Embryonic facial prominence (tissue), 1 donor: ENCODE measurements around the gene PERM1.
A peak's percentile ranks its signal among the peaks of the same experiment; 100 is the strongest.
"Not testable (repeated sequence)": the region's sequence is repeated elsewhere in the genome, so short reads cannot be mapped to it uniquely, and the experiment has no call there.

ENCODE experiments used
- DNase-seq: peaks from one replicate; pipeline ENCODE4 v3.0.0-alpha.2; 2016; ENCODE audit errors: extremely low spot score

PERM1 gene

GRCh38 chr1:946811-947210, 35.1 kb downstream of the PERM1 start:
- not testable (repeated sequence) for DNase-seq

DNA sequence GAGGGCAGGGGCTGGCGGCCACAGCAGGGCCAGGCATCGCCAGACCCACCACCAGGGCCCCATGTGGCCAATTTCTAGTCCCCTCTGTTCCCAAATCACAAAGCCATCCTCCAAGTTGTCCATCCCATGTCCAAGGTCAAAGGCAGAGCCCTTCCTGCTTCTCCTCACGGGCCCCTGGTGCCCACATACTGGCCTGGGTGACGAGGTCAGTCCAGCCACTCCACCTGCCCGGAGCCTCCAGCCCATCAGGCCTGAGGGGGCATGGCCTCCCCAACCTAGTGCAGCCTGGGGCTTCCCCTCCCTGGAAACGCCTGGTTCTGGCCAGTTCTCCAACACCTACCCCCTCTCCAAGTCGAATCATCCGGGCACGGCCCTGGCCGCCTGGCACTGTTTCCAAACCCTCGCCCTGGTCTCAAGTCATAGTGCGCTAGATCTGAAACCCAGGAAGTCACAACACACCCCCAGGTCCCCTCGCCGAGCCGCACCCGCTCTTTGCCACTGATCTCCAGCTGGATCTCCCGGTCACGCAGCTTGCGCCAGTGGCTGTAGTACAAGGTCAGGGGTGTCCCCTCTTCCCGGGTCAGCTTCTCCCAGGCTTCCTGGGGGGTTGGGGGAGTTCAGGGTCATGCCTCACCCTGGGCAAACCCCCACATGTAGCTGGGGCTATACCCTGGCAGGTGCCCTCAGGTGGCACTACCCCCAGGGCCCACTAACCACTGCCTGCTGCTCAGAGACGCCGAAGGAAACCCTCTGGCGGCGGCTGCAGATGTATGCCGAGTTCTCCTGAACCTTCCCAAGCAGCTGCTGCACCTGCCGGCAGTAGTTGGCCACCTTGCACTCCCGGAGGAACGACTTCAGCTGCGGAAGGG, 36.0 kb downstream of the PERM1 start:
- DNase-seq, result no peak

GRCh38 chr1:944341-945325, 37.3 kb downstream of the PERM1 start:
- DNase-seq, result no peak

DNA sequence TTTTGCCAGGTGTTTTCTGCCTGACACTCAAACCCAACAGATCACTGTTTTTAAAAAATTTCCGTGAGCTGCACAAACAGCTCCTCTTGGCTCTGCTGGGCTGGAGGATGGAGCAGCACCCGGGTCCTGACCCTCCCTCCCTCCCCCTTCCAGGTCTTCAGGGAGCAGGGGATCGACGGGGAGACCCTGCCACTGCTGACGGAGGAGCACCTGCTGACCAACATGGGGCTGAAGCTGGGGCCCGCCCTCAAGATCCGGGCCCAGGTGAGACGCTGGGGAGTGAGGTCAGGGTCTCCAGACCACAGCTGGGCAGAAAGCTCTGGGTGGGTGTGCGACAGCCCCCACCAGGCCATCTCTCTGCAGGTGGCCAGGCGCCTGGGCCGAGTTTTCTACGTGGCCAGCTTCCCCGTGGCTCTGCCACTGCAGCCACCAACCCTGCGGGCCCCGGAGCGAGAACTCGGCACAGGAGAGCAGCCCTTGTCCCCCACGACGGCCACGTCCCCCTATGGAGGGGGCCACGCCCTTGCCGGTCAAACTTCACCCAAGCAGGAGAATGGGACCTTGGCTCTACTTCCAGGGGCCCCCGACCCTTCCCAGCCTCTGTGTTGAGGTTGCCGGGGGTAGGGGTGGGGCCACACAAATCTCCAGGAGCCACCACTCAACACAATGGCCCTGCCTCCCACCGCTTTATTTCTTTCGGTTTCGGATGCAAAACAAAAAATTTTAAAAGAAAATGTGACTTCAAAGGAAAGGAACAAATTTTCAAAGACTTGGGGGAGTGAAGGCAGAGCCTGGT, 38.1 kb downstream of the PERM1 start:
- DNase-seq, result no peak

DNA sequence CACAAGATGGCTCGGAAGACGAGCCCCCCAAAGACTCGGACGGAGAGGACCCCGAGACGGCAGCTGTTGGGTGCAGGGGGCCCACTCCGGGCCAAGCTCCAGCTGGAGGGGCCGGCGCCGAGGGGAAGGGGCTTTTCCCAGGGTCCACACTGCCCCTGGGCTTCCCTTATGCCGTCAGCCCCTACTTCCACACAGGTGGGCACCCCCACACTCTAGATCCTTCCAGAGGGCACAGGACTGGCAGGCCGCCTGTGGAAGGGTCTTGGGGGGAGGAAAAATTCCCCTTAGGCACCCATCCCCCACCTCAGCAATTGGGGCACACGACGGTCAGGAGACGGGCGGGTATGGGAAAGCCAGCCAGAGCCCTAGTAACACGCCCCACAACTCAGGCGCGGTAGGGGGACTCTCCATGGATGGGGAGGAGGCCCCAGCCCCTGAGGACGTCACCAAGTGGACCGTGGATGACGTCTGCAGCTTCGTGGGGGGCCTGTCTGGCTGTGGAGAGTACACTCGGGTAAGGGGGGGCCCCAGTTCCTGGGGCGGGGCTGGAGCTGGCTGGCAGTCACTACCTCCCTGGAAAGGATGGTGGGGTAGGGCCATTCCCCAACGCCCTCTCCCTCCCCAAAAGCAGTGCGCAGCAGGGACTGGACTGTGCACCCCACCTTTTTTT, 38.9 kb downstream of the PERM1 start:
- DNase-seq, result no peak

DNA sequence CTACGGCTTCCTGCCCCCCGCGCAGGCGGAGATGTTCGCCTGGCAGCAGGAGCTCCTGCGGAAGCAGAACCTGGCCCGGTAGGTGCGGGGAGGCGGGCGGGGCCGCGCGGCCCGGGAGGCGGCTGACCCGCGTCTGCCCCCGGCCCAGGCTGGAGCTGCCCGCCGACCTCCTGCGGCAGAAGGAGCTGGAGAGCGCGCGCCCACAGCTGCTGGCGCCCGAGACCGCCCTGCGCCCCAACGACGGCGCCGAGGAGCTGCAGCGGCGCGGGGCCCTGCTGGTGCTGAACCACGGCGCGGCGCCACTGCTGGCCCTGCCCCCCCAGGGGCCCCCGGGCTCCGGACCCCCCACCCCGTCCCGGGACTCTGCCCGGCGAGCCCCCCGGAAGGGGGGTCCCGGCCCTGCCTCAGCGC, 39.5 kb downstream of the PERM1 start:
- no peak for DNase-seq

DNA sequence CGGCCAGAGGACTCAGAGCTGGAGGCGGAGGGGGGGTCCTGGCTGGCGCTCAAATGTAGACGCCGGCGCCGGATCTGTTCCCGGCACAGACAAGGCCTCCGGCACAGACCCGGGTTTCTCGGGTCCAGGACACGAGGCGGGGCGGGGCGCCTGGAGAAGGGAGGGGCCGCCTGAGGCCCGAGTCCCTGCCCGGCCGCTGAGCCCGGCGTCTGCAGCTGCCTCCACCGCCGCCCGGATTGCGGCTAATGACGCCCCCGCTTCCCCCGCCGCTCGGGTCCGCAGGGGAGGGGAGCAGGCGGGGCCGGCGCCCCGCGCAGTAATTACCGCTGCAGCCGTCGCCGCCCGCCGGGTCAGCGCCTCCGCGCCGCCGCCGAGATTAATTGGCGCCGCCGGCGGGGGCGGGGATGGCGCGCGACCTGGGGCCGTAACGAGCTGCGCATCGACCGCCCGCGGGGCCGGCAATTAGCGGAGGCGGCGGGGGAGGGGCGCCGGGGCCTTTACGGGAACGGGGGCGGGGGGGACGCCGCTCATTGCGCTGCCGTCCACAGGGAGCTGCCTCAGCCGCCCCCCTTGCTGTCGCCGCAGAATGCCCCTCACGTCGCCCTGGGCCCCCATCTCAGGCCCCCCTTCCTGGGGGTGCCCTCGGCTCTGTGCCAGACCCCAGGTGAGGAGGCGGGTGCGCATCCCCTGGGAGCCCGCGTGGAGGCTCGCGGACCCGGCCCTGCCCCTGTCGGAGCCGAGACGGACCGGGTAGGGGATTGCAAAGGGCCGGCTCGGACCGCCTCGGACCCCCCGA, 40.1 kb downstream of the PERM1 start:
- DNase-seq, result peak; percentile 45

- DNase-seq, result no peak
These were observed 40.8 kb downstream of the PERM1 start for GRCh38 chr1:941015-941587.

GRCh38 chr1:940107-941014, 41.5 kb downstream of the PERM1 start:
- DNase-seq, result peak; percentile 56

DNA sequence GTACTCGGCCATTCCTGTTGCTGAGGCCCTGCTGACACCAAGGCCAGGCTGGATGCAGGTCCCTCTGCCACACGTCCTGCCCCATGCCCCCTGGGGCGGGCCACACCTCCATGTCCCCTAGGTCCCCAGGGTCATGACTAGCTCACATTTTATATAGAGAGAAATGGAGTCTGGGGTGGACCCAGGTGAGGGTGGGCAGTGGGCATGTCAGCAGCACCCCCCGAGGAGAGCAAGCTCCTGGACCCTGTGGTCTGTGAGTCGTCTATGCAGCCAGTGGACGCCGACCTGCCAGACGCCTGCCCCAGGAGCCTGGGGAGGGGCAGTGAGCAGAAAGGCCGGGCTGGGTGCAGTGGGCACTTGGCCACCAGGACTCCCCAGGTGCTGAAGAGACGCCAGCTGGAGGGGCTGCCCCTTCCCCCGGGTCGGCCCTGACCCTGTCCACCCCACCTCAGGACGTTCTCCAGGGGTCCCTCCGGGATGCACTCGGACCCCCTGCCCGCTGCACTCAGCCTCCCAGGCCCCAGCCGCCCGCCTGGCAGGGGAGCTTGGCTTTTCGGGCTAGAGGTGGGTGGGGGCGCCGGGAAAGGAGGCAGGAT, 42.3 kb downstream of the PERM1 start:
- no peak for DNase-seq

DNA sequence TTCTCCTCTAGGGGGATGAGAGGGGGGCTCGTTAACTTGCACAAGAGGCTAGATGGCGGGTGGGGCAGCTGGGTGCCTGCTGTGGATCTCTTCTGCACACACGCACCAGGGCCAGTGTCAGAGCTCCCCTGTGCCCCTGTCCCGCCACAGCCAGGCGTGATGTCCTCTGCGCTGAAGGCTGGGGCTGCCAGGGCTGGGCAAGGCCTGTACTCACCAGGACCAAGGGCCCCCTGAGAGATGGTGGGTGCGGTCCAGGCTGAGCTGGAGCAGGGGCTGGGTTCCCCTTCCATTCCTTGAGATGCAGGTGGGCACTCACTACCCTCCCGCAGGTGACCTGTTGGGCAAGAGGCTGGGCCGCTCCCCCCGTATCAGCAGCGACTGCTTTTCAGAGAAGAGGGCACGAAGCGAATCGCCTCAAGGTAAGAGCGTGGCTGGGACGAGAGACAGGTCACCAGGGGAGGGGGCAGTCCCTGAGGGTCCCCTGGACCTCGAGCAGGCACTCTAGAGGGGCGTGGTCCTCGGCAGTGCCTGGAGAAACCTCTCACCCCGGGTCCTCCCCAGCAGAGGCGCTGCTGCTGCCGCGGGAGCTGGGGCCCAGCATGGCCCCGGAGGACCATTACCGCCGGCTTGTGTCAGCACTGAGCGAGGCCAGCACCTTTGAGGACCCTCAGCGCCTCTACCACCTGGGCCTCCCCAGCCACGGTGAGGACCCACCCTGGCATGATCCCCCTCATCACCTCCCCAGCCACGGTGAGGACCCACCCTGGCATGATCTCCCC, 43.0 kb downstream of the PERM1 start:
- DNase-seq, result no peak

- no peak for DNase-seq
These were observed 43.7 kb downstream of the PERM1 start for GRCh38 chr1:938088-938683.

- DNase-seq, result no peak
These were observed 44.4 kb downstream of the PERM1 start for GRCh38 chr1:937521-937920.

- no peak for DNase-seq
These were observed 45.3 kb downstream of the PERM1 start for GRCh38 chr1:936348-937264.

- no peak for DNase-seq
These were observed 46.1 kb downstream of the PERM1 start for GRCh38 chr1:935751-936231.
